ENCODE measurements around the gene LAD1. TPM values are rescaled to one million over a fixed set of nuclear protein-coding genes. Genes with fewer than 3 reads are reported as not detected.

The LAD1 gene
- total RNA-seq, 4 donors from 2014 or later = 175 to 303 (median 218) TPM

GRCh38 chr1:201383647-201384405, 15.3 kb downstream of the LAD1 start:
- TF ChIP-seq EP300 (IDR thresholded peaks at IDR 0.05) (no peak), CTCF (IDR thresholded peaks at IDR 0.05) (no peak), POLR2AphosphoS5 (IDR thresholded peaks at IDR 0.05) (no peak), POLR2A (IDR thresholded peaks at IDR 0.05) (no peak)
- peaks cover 13% of the 10 kb centered on the region for H3K36me3 ChIP-seq
- H3K4me1 ChIP-seq = peaks cover 29% of the 10 kb centered on the region
- 87% methylated on average over 4 of the region's 4 CpGs for WGBS
- no peaks in the 10 kb centered on the region for H3K27me3 ChIP-seq
- H3K9me3 ChIP-seq = no peaks in the 10 kb centered on the region
- H3K4me3 ChIP-seq = no peak overlapping the region
- no peak for DNase-seq (ENCODE audit: low spot score in 2 of 2)
- H3K27ac ChIP-seq = no peak overlapping the region

- peaks cover 5% of the 10 kb centered on the region for H3K27me3 ChIP-seq
- 42% methylated on average over 7 of the region's 7 CpGs for WGBS
- DNase-seq (ENCODE audit: low spot score in 2 of 2) = no peak
- TF ChIP-seq POLR2A (IDR thresholded peaks at IDR 0.05) (no peak), CTCF (IDR thresholded peaks at IDR 0.05) (no peak), EP300 (IDR thresholded peaks at IDR 0.05) (no peak), POLR2AphosphoS5 (IDR thresholded peaks at IDR 0.05) (no peak)
- no peak overlapping the region for H3K27ac ChIP-seq
- peaks cover 32% of the 10 kb centered on the region for H3K4me1 ChIP-seq
- no peaks in the 10 kb centered on the region for H3K9me3 ChIP-seq
- peaks cover 5% of the 10 kb centered on the region for H3K36me3 ChIP-seq
- no peak overlapping the region for H3K4me3 ChIP-seq
Measured at GRCh38 chr1:201381130-201381529, 18.0 kb downstream of the LAD1 start.

GRCh38 chr1:201379733-201380242, 19.3 kb downstream of the LAD1 start:
- 90% methylated on average over 9 of the region's 9 CpGs for WGBS
- Histone ChIP-seq H3K27me3 (peaks cover 14% of the 10 kb centered on the region), H3K27ac (no peak overlapping the region), H3K4me1 (peaks cover 35% of the 10 kb centered on the region), H3K36me3 (no peaks in the 10 kb centered on the region), H3K9me3 (no peaks in the 10 kb centered on the region), H3K4me3 (no peak overlapping the region)
- no peak for DNase-seq (ENCODE audit: low spot score in 2 of 2)
- TF ChIP-seq EP300 (IDR thresholded peaks at IDR 0.05) (no peak), POLR2AphosphoS5 (IDR thresholded peaks at IDR 0.05) (no peak), POLR2A (IDR thresholded peaks at IDR 0.05) (no peak), CTCF (IDR thresholded peaks at IDR 0.05) (no peak)

- H3K36me3 ChIP-seq = no peaks in the 10 kb centered on the region
- H3K27me3 ChIP-seq = peaks cover 16% of the 10 kb centered on the region
- no peak for DNase-seq (ENCODE audit: low spot score in 2 of 2)
- peaks cover 38% of the 10 kb centered on the region for H3K4me1 ChIP-seq
- WGBS = 90% methylated on average over 6 of the region's 6 CpGs
- H3K9me3 ChIP-seq = no peaks in the 10 kb centered on the region
- no peak overlapping the region for H3K27ac ChIP-seq
- TF ChIP-seq CTCF (IDR thresholded peaks at IDR 0.05) (no peak), EP300 (IDR thresholded peaks at IDR 0.05) (no peak), POLR2A (IDR thresholded peaks at IDR 0.05) (no peak), POLR2AphosphoS5 (IDR thresholded peaks at IDR 0.05) (no peak)
- no peak overlapping the region for H3K4me3 ChIP-seq
Measured at GRCh38 chr1:201378804-201379203, 20.3 kb downstream of the LAD1 start.

GRCh38 chr1:201377611-201378092, 21.5 kb downstream of the LAD1 start, which contains the start of gene TNNT2:
Gene TNNT2 (minus strand): TSS chr1:201377680. CDS start chr1:201373254, 4,426 bp downstream.
- H3K27ac ChIP-seq = no peak within 1 kb of the TSS
- peaks cover 38% of the 10 kb centered on the region for H3K4me1 ChIP-seq
- 78% methylated on average over 4 of the region's 9 CpGs for WGBS
- no peak for DNase-seq (ENCODE audit: low spot score in 2 of 2)
- H3K4me3 ChIP-seq = no peak within 1 kb of the TSS
- peaks cover 28% of the 10 kb centered on the region for H3K27me3 ChIP-seq
- H3K9me3 ChIP-seq = no peaks in the 10 kb centered on the region
- TF ChIP-seq POLR2AphosphoS5 (IDR thresholded peaks at IDR 0.05) = no peak
- no peak for TF ChIP-seq POLR2A (IDR thresholded peaks at IDR 0.05)
- no peak for TF ChIP-seq CTCF (IDR thresholded peaks at IDR 0.05)
- no peak for TF ChIP-seq EP300 (IDR thresholded peaks at IDR 0.05)
- no peaks in the 10 kb centered on the region for H3K36me3 ChIP-seq

All from suprapubic skin (tissue), 4 donors.